ENCODE data around the gene SYNGR4. TPM values are rescaled to one million over a fixed set of nuclear protein-coding genes. Genes with fewer than 3 reads are reported as not detected.

The SYNGR4 gene
- total RNA-seq, 1 donor from 2014 or later, result not detected

- H3K27ac Mint-ChIP-seq, result no peak overlapping the region
- H3K4me1 ChIP-seq, result no peaks in the 10 kb centered on the region
- H3K27ac ChIP-seq, result no peak overlapping the region
- H3F3A ChIP-seq (ENCODE audit: low read depth), result peaks cover 9% of the 10 kb centered on the region
- H3K4me2 ChIP-seq, result no peak overlapping the region
- no peak overlapping the region for H3K9ac ChIP-seq
- DNase-seq (ENCODE audit: low spot score), result no peak
- H3K4me1 Mint-ChIP-seq, result no peaks in the 10 kb centered on the region
- no peak overlapping the region for H2AFZ ChIP-seq (replicated peaks)
- H3K36me3 ChIP-seq, result no peaks in the 10 kb centered on the region
- H3K36me3 Mint-ChIP-seq, result peaks cover 28% of the 10 kb centered on the region
- H3K27me3 Mint-ChIP-seq (ENCODE audit: insufficient read depth, low read depth), result peaks cover 2% of the 10 kb centered on the region
- H3K4me3 ChIP-seq, result no peak overlapping the region
- peaks cover 16% of the 10 kb centered on the region for H4K20me1 ChIP-seq (ENCODE audit: low read depth)
- no peaks in the 10 kb centered on the region for H3K27me3 ChIP-seq
- no peaks in the 10 kb centered on the region for H3K9me3 Mint-ChIP-seq
- no peak overlapping the region for H3K4me3 Mint-ChIP-seq
- H3K79me2 ChIP-seq (ENCODE audit: low read depth), result peaks cover 16% of the 10 kb centered on the region
- no peak for TF ChIP-seq EZH2phosphoT487 (IDR thresholded peaks at IDR 0.05)
- TF ChIP-seq EZH2 (IDR thresholded peaks at IDR 0.05), result no peak
- TF ChIP-seq CTCF (IDR thresholded peaks at IDR 0.05), result no peak
- H3K9me3 ChIP-seq (ENCODE audit: low read depth), result no peaks in the 10 kb centered on the region
Measured at GRCh38 chr19:48385461-48386087, 21.4 kb downstream of the SYNGR4 start.

GRCh38 chr19:48386981-48387380 is 22.8 kb downstream of the SYNGR4 start:
- DNase-seq (ENCODE audit: low spot score), result no peak
- Mint-ChIP-seq H3K4me3 (no peak overlapping the region), H3K27ac (no peak overlapping the region), H3K36me3 (peaks cover 25% of the 10 kb centered on the region), H3K27me3 (ENCODE audit: insufficient read depth, low read depth) (peaks cover 5% of the 10 kb centered on the region), H3K9me3 (no peaks in the 10 kb centered on the region), H3K4me1 (peaks cover 3% of the 10 kb centered on the region)
- TF ChIP-seq CTCF (IDR thresholded peaks at IDR 0.05), result no peak
- Histone ChIP-seq H3K4me1 (no peaks in the 10 kb centered on the region), H3K4me2 (no peak overlapping the region), H3K27me3 (no peaks in the 10 kb centered on the region), H3F3A (ENCODE audit: low read depth) (no peaks in the 10 kb centered on the region), H3K36me3 (no peaks in the 10 kb centered on the region), H3K9me3 (ENCODE audit: low read depth) (no peaks in the 10 kb centered on the region), H3K27ac (no peak overlapping the region), H3K9ac (no peak overlapping the region), H3K4me3 (no peak overlapping the region), H2AFZ (replicated peaks) (no peak overlapping the region), H4K20me1 (ENCODE audit: low read depth) (peaks cover 16% of the 10 kb centered on the region), H3K79me2 (ENCODE audit: low read depth) (peaks cover 23% of the 10 kb centered on the region)

GRCh38 chr19:48390188-48391099 is 26.3 kb downstream of the SYNGR4 start:
- Histone ChIP-seq H3K9ac (peak overlapping the region; percentile 93), H3K79me2 (ENCODE audit: low read depth) (peaks cover 23% of the 10 kb centered on the region), H2AFZ (replicated peaks) (peak overlapping the region; percentile 71), H3K4me1 (peaks cover 11% of the 10 kb centered on the region), H3K4me2 (peak overlapping the region; percentile 89), H3K36me3 (no peaks in the 10 kb centered on the region), H3K27ac (peak overlapping the region; percentile 42), H3K4me3 (peak overlapping the region; percentile 96), H3F3A (ENCODE audit: low read depth) (peaks cover 12% of the 10 kb centered on the region), H4K20me1 (ENCODE audit: low read depth) (peaks cover 10% of the 10 kb centered on the region), H3K9me3 (ENCODE audit: low read depth) (no peaks in the 10 kb centered on the region), H3K27me3 (peaks cover 34% of the 10 kb centered on the region)
- peaks cover 15% of the 10 kb centered on the region for H3K27me3 Mint-ChIP-seq (ENCODE audit: insufficient read depth, low read depth)
- H3K36me3 Mint-ChIP-seq, result peaks cover 9% of the 10 kb centered on the region
- DNase-seq (ENCODE audit: low spot score), result peak; percentile 83
- H3K4me1 Mint-ChIP-seq, result peaks cover 19% of the 10 kb centered on the region
- TF ChIP-seq EZH2 (IDR thresholded peaks at IDR 0.05) (no peak), EZH2phosphoT487 (IDR thresholded peaks at IDR 0.05) (no peak), CTCF (IDR thresholded peaks at IDR 0.05) (peak; percentile 61)
- H3K27ac Mint-ChIP-seq, result peak overlapping the region; percentile 94
- H3K4me3 Mint-ChIP-seq, result peak overlapping the region; percentile 92
- no peaks in the 10 kb centered on the region for H3K9me3 Mint-ChIP-seq

All from neural progenitor cell (in vitro differentiated cells).